ENCODE measurements around the gene CNTN1. TPM values are rescaled to one million over a fixed set of nuclear protein-coding genes. Genes with fewer than 3 reads are reported as not detected.

The CNTN1 gene
- total and polyA plus RNA-seq, 2 of the 13 experiments (the other 11 are each of a cell fraction or from before 2014, with no cell fraction given): 0.01 to 0.07 TPM

DNA sequence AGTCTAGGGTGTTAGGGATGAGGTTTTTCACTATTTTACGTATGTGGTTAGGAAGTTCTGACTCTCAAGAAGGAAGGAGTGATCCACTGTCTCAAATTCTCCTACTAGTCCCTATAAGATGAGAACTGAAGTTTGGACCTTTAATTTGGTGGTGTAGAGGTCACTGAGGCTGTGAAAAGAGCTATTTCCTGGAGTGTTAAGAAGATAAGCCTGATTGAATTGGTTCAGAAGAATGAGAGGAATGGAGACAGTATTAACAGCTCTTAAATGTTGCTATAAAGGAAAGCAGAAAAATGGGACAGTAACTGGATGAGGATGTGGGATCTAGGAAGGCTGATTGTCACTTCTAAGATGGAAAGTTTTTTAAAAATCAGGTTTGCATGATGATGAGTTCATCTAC is 57.6 kb downstream of the CNTN1 start:
- H3K4me1 ChIP-seq (ENCODE audit: insufficient read depth, low read length): no peaks in the 10 kb centered on the region
- H2AFZ ChIP-seq (ENCODE audit: low read length): no peak overlapping the region
- no TSS peak for BruUV-seq (replicated peaks)
- in situ Hi-C loops (cut with HindIII; ENCODE audit: extremely low pct_ligation_motif_present, low pct_unique_long_range_greater_than_20kb): no loop called here
- H4K20me1 ChIP-seq (ENCODE audit: insufficient read depth, low read length): no peaks in the 10 kb centered on the region
- H3K9me3 ChIP-seq (ENCODE audit: low read length): no peaks in the 10 kb centered on the region
- H3K4me3 ChIP-seq (replicated peaks in 1 of 3; ENCODE audit: insufficient read depth in 1 of 3, low read depth in 2 of 3, low read length in 3 of 3): no peak overlapping the region
- no peak overlapping the region for H3K27ac ChIP-seq (ENCODE audit: extremely low read length, insufficient read depth, low read length)
- ATAC-seq (no peak), FAIRE-seq (no peak), DNase-seq (ENCODE audit: low spot score) (no peak)
- no peaks in the 10 kb centered on the region for H3K27me3 ChIP-seq (ENCODE audit: control insufficient read depth in 1 of 2, insufficient read depth in 2 of 2, low read length in 2 of 2)
- TF ChIP-seq CENPX (CRISPR knock-in tag; IDR thresholded peaks at IDR 0.05) (no peak), ZBTB1 (CRISPR knock-in tag; IDR thresholded peaks at IDR 0.05; ENCODE audit: borderline replicate concordance) (no peak), MXI1 (IDR thresholded peaks at IDR 0.05; ENCODE audit: borderline replicate concordance, low read depth, low read length) (no peak), ZNF775 (CRISPR knock-in tag; IDR thresholded peaks at IDR 0.05; ENCODE audit: borderline replicate concordance) (no peak), KDM6A (CRISPR knock-in tag; IDR thresholded peaks at IDR 0.05; ENCODE audit: low read depth) (no peak), NR2C2 (CRISPR knock-in tag; IDR thresholded peaks at IDR 0.05; ENCODE audit: borderline replicate concordance) (no peak), ZFP37 (CRISPR knock-in tag; IDR thresholded peaks at IDR 0.05; ENCODE audit: borderline replicate concordance) (no peak), ZNF878 (CRISPR knock-in tag; IDR thresholded peaks at IDR 0.05) (no peak), ATM (IDR thresholded peaks at IDR 0.05; ENCODE audit: borderline replicate concordance) (no peak), ZNF792 (CRISPR knock-in tag; IDR thresholded peaks at IDR 0.05) (no peak), TGIF2 (CRISPR knock-in tag; IDR thresholded peaks at IDR 0.05) (no peak), EZH2 (conservative IDR thresholded peaks at IDR 0.05; ENCODE audit: low read depth, low read length) (no peak), ATF7-NPFF (CRISPR knock-in tag; IDR thresholded peaks at IDR 0.05; ENCODE audit: low read depth) (no peak), ZNF354B (CRISPR knock-in tag; IDR thresholded peaks at IDR 0.05) (no peak), ZNF572 (CRISPR knock-in tag; IDR thresholded peaks at IDR 0.05) (no peak), ZNF331 (CRISPR knock-in tag; IDR thresholded peaks at IDR 0.05) (no peak)
- TF ChIP-seq, protein P1, sequence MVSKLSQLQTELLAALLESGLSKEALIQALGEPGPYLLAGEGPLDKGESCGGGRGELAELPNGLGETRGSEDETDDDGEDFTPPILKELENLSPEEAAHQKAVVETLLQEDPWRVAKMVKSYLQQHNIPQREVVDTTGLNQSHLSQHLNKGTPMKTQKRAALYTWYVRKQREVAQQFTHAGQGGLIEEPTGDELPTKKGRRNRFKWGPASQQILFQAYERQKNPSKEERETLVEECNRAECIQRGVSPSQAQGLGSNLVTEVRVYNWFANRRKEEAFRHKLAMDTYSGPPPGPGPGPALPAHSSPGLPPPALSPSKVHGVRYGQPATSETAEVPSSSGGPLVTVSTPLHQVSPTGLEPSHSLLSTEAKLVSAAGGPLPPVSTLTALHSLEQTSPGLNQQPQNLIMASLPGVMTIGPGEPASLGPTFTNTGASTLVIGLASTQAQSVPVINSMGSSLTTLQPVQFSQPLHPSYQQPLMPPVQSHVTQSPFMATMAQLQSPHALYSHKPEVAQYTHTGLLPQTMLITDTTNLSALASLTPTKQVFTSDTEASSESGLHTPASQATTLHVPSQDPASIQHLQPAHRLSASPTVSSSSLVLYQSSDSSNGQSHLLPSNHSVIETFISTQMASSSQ (IDR thresholded peaks at IDR 0.05; ENCODE audit: low read depth): no peak
- TF ChIP-seq, protein P1 (CRISPR knock-in tag; IDR thresholded peaks at IDR 0.05; ENCODE audit: borderline replicate concordance): no peak
- no peaks in the 10 kb centered on the region for H3K79me2 ChIP-seq (ENCODE audit: insufficient read depth, low read length)
- no peak overlapping the region for H3K4me2 ChIP-seq (ENCODE audit: low read depth, low read length)
- no peaks in the 10 kb centered on the region for H3K36me3 ChIP-seq (replicated peaks in 1 of 2; ENCODE audit: control insufficient read depth in 1 of 2, insufficient read depth in 2 of 2, low read length in 2 of 2)
- no peak overlapping the region for H3K9ac ChIP-seq (ENCODE audit: insufficient read depth, low read depth, low read length)
- POLR2A ChIA-PET: no interaction called here
- CTCF ChIA-PET (ENCODE audit: low intra/inter-chr PET ratio, low total read pairs): no interaction called here
- 0% methylated on average over 1 of the region's 1 CpG for WGBS (ENCODE audit: low lambda C conversion rate)
- intact Hi-C loops (cut with micrococcal nuclease; ENCODE audit: unreplicated experiment): no loop called here

Measured in HepG2 (cell line).